ENCODE data around the gene OGG1. TPM values are rescaled to one million over a fixed set of nuclear protein-coding genes. Genes with fewer than 3 reads are reported as not detected.

OGG1 gene
- total and polyA plus RNA-seq, 2 donors = 16.6 to 20.7 TPM

- Histone ChIP-seq H3K4me3 (ENCODE audit: low read length in 2 of 2) (no peak overlapping the region), H3K27ac (ENCODE audit: low read depth in 1 of 2, low read length in 1 of 2) (no peak overlapping the region), H3K27me3 (ENCODE audit: control insufficient read depth in 2 of 2, insufficient read depth in 1 of 2, low read length in 1 of 2) (no peaks in the 10 kb centered on the region), H3K36me3 (ENCODE audit: control insufficient read depth in 2 of 2, insufficient read depth in 2 of 2, low read length in 1 of 2) (no peaks in the 10 kb centered on the region), H3K4me1 (ENCODE audit: control insufficient read depth in 2 of 2, insufficient read depth in 2 of 2, low read length in 2 of 2) (peaks cover 4 to 5% of the 10 kb centered on the region in 2 donors), H3K9me3 (ENCODE audit: control insufficient read depth in 2 of 2, insufficient read depth in 1 of 2, low read length in 1 of 2) (no peaks in the 10 kb centered on the region)
- no peak for DNase-seq (ENCODE audit: low read depth in 6 of 9, low spot score in 9 of 9)
- 92% methylated on average over 7 of the region's 7 CpGs for WGBS
These were observed 28.6 kb upstream of the OGG1 start for GRCh38 chr3:9721015-9721699.

- WGBS = 87% methylated on average over 2 of the region's 2 CpGs
- Histone ChIP-seq H3K27me3 (ENCODE audit: control insufficient read depth in 2 of 2, insufficient read depth in 1 of 2, low read length in 1 of 2) (no peaks in the 10 kb centered on the region), H3K4me3 (ENCODE audit: low read length in 2 of 2) (no peak overlapping the region), H3K36me3 (ENCODE audit: control insufficient read depth in 2 of 2, insufficient read depth in 2 of 2, low read length in 1 of 2) (no peaks in the 10 kb centered on the region), H3K9me3 (ENCODE audit: control insufficient read depth in 2 of 2, insufficient read depth in 1 of 2, low read length in 1 of 2) (no peaks in the 10 kb centered on the region), H3K4me1 (ENCODE audit: control insufficient read depth in 2 of 2, insufficient read depth in 2 of 2, low read length in 2 of 2) (peaks cover 4 to 5% of the 10 kb centered on the region in 2 donors), H3K27ac (ENCODE audit: low read depth in 1 of 2, low read length in 1 of 2) (no peak overlapping the region)
- DNase-seq (ENCODE audit: low read depth in 6 of 9, low spot score in 9 of 9) = no peak
These were observed 28.1 kb upstream of the OGG1 start for GRCh38 chr3:9721700-9722060.

GRCh38 chr3:9725775-9726515 lies 23.8 kb upstream of the OGG1 start:
- Histone ChIP-seq H3K27ac (ENCODE audit: low read depth in 1 of 2, low read length in 1 of 2) (no peak overlapping the region), H3K36me3 (ENCODE audit: control insufficient read depth in 2 of 2, insufficient read depth in 2 of 2, low read length in 1 of 2) (no peaks in the 10 kb centered on the region), H3K4me1 (ENCODE audit: control insufficient read depth in 2 of 2, insufficient read depth in 2 of 2, low read length in 2 of 2) (peaks cover 4 to 16% of the 10 kb centered on the region in 2 donors), H3K4me3 (ENCODE audit: low read length in 2 of 2) (no peak overlapping the region), H3K27me3 (ENCODE audit: control insufficient read depth in 2 of 2, insufficient read depth in 1 of 2, low read length in 1 of 2) (no peaks in the 10 kb centered on the region), H3K9me3 (ENCODE audit: control insufficient read depth in 2 of 2, insufficient read depth in 1 of 2, low read length in 1 of 2) (no peaks in the 10 kb centered on the region)
- DNase-seq (ENCODE audit: low read depth in 6 of 9, low spot score in 9 of 9) = no peak
- WGBS = 97% methylated on average over 4 of the region's 4 CpGs

GRCh38 chr3:9727041-9727595 lies 22.6 kb upstream of the OGG1 start:
- H3K36me3 ChIP-seq (ENCODE audit: control insufficient read depth in 2 of 2, insufficient read depth in 2 of 2, low read length in 1 of 2) = no peaks in the 10 kb centered on the region
- peak in 3 of 9 donors; percentile 33 to 77 (median 52) for DNase-seq (ENCODE audit: low read depth in 6 of 9, low spot score in 9 of 9)
- 23% methylated on average over 11 of the region's 11 CpGs for WGBS
- no peaks in the 10 kb centered on the region for H3K27me3 ChIP-seq (ENCODE audit: control insufficient read depth in 2 of 2, insufficient read depth in 1 of 2, low read length in 1 of 2)
- no peak overlapping the region for H3K27ac ChIP-seq (ENCODE audit: low read depth in 1 of 2, low read length in 1 of 2)
- H3K4me1 ChIP-seq (ENCODE audit: control insufficient read depth in 2 of 2, insufficient read depth in 2 of 2, low read length in 2 of 2) = peaks cover 4 to 16% of the 10 kb centered on the region in 2 donors
- H3K9me3 ChIP-seq (ENCODE audit: control insufficient read depth in 2 of 2, insufficient read depth in 1 of 2, low read length in 1 of 2) = no peaks in the 10 kb centered on the region
- H3K4me3 ChIP-seq (ENCODE audit: low read length in 2 of 2) = peak overlapping the region in 1 of 2 donors; percentile 9

- no peaks in the 10 kb centered on the region for H3K27me3 ChIP-seq (ENCODE audit: control insufficient read depth in 2 of 2, insufficient read depth in 1 of 2, low read length in 1 of 2)
- H3K4me3 ChIP-seq (ENCODE audit: low read length in 2 of 2) = no peak overlapping the region
- H3K36me3 ChIP-seq (ENCODE audit: control insufficient read depth in 2 of 2, insufficient read depth in 2 of 2, low read length in 1 of 2) = no peaks in the 10 kb centered on the region
- no peak overlapping the region for H3K27ac ChIP-seq (ENCODE audit: low read depth in 1 of 2, low read length in 1 of 2)
- peaks cover 10 to 22% of the 10 kb centered on the region in 2 donors for H3K4me1 ChIP-seq (ENCODE audit: control insufficient read depth in 2 of 2, insufficient read depth in 2 of 2, low read length in 2 of 2)
- H3K9me3 ChIP-seq (ENCODE audit: control insufficient read depth in 2 of 2, insufficient read depth in 1 of 2, low read length in 1 of 2) = no peaks in the 10 kb centered on the region
- 85% methylated on average over 2 of the region's 2 CpGs for WGBS
- no peak for DNase-seq (ENCODE audit: low read depth in 6 of 9, low spot score in 9 of 9)
These were observed 22.0 kb upstream of the OGG1 start for GRCh38 chr3:9727743-9728142.

DNA sequence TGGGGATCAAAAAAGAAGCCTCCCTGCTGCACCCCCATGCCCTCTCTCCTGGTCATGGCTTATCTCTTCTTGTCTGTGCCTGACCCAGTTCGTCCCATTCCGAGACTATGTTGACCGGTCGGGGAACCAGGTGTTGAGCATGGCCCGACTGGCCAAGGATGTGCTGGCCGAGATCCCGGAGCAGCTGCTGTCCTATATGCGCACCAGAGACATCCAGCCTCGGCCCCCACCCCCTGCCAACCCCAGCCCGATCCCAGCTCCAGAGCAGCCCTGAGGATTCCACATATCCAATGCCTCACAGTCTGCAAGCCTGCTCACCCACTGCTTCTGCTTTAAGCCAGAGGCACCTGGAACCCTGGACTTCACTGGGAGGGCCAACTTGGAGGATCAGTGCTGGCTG lies 20.3 kb upstream of the OGG1 start:
- H3K27me3 ChIP-seq (ENCODE audit: control insufficient read depth in 2 of 2, insufficient read depth in 1 of 2, low read length in 1 of 2) = no peaks in the 10 kb centered on the region
- peaks cover 6 to 12% of the 10 kb centered on the region in 2 donors for H3K36me3 ChIP-seq (ENCODE audit: control insufficient read depth in 2 of 2, insufficient read depth in 2 of 2, low read length in 1 of 2)
- no peak overlapping the region for H3K27ac ChIP-seq (ENCODE audit: low read depth in 1 of 2, low read length in 1 of 2)
- DNase-seq (ENCODE audit: low read depth in 6 of 9, low spot score in 9 of 9) = no peak
- H3K4me3 ChIP-seq (ENCODE audit: low read length in 2 of 2) = no peak overlapping the region
- WGBS = 97% methylated on average over 10 of the region's 10 CpGs
- peaks cover 17 to 32% of the 10 kb centered on the region in 2 donors for H3K4me1 ChIP-seq (ENCODE audit: control insufficient read depth in 2 of 2, insufficient read depth in 2 of 2, low read length in 2 of 2)
- H3K9me3 ChIP-seq (ENCODE audit: control insufficient read depth in 2 of 2, insufficient read depth in 1 of 2, low read length in 1 of 2) = no peaks in the 10 kb centered on the region

DNA sequence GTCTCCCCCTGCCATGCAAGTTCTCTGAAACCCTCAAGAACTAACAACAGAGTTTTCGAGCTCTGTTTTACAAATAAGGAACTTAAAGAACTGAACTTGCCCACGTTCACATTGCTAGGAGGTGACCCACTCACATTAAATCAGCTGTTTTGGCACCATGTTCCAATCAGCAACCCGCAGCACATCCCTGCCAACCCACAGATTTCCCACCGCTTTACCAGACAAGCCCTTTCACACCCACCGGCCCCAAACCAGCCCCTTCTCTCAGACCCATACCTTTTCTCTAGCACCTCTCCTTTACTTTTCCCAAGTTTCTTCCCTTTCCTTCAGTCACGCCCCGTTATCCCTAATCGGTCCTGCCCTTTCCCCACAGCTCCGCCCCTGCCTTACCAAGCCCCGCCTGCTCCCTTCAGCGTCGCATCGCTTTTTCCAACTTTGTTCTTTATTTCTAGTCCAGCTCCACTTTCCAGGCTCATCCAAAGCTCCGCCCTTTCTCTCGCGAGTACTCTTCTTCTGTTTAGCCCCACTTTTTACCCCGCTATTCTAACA lies 19.0 kb upstream of the OGG1 start:
- Histone ChIP-seq H3K9me3 (ENCODE audit: control insufficient read depth in 2 of 2, insufficient read depth in 1 of 2, low read length in 1 of 2) (no peaks in the 10 kb centered on the region), H3K4me1 (ENCODE audit: control insufficient read depth in 2 of 2, insufficient read depth in 2 of 2, low read length in 2 of 2) (peaks cover 20 to 32% of the 10 kb centered on the region in 2 donors), H3K36me3 (ENCODE audit: control insufficient read depth in 2 of 2, insufficient read depth in 2 of 2, low read length in 1 of 2) (peaks cover 15 to 24% of the 10 kb centered on the region in 2 donors), H3K27ac (ENCODE audit: low read depth in 1 of 2, low read length in 1 of 2) (peak overlapping the region; percentile 66 to 90), H3K27me3 (ENCODE audit: control insufficient read depth in 2 of 2, insufficient read depth in 1 of 2, low read length in 1 of 2) (no peaks in the 10 kb centered on the region), H3K4me3 (ENCODE audit: low read length in 2 of 2) (peak overlapping the region; percentile 83 to 97)
- no peak for DNase-seq (ENCODE audit: low read depth in 6 of 9, low spot score in 9 of 9)
- 2% methylated on average over 16 of the region's 17 CpGs for WGBS

DNA sequence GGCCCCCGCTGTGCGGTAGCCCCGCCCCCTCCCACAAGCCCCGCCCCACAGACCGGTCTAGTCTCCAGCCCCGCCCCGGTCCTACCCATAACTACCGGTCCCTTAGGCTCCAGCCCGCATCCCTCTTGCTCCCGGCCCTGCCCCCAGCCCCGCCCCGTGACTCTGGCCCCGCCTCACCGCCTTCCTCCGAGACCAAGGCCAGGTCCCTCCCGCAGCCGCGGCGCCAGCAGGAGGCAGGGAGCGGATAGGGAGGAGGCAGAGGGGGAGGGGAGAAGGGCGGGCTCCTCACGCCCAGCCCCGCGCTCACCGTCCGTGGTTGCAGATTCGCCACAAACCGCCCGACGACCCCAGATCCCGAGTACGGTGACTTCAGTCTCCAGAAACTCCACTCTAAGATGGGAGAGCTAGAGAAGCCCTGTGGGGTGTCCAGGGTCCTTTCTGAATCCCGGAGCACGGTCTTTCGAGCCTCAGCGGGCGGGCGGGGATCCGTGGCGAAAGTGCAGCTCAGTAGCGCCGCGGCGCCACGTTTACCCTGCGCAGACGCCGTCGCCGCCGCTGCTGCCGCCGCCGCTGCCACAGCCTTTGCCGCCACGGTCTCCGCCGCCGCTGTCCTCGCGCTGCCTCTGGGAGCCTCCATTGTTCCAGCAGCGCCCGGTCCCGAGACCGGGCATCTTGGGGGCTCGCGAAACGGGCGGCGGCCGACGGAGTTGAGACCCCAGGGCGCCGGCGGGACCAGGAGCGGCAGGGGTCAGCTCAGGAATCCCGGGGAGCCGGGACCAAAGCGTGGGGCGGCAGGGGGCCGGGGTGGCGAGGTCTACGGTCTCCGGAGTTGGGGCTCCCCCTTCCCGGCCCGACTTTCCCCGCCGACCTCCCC lies 18.3 kb upstream of the OGG1 start, which contains the start of gene BRPF1:
TSS of gene BRPF1 (plus strand) at position 530 of the 874 bp plus-strand sequence. CDS start 2,406 bp downstream, outside the sequence.
- Histone ChIP-seq H3K4me1 (ENCODE audit: control insufficient read depth in 2 of 2, insufficient read depth in 2 of 2, low read length in 2 of 2) (peaks cover 20 to 32% of the 10 kb centered on the region in 2 donors), H3K4me3 (ENCODE audit: low read length in 2 of 2) (peak within 1 kb of the TSS; percentile 83 to 97), H3K27me3 (ENCODE audit: control insufficient read depth in 2 of 2, insufficient read depth in 1 of 2, low read length in 1 of 2) (no peaks in the 10 kb centered on the region), H3K9me3 (ENCODE audit: control insufficient read depth in 2 of 2, insufficient read depth in 1 of 2, low read length in 1 of 2) (no peaks in the 10 kb centered on the region), H3K36me3 (ENCODE audit: control insufficient read depth in 2 of 2, insufficient read depth in 2 of 2, low read length in 1 of 2) (peaks cover 19 to 28% of the 10 kb centered on the region in 2 donors), H3K27ac (ENCODE audit: low read depth in 1 of 2, low read length in 1 of 2) (peak within 1 kb of the TSS; percentile 94 to 98)
- WGBS = under 1% methylated on average over 88 of the region's 88 CpGs
- DNase-seq (ENCODE audit: low read depth in 6 of 9, low spot score in 9 of 9) = peak; percentile 90 to 99 (median 98)
